Adipocyte (in vitro differentiated cells): ENCODE results near the gene FOCAD.
A peak's percentile ranks its signal among the peaks of the same experiment; 100 is the strongest.

Experiments used
- DNase-seq: peaks from one replicate; pipeline ENCODE4 v3.0.0-alpha.2; 2015; ENCODE audit warnings: low read depth
- H3K27me3 ChIP-seq: replicated peaks from 2 replicates; pipeline ENCODE4 v1.7.0; 2013; ENCODE audit warnings: mild to moderate bottlenecking, low read length, moderate library complexity; ENCODE audit not compliant: control insufficient read depth, insufficient read depth
- H3K36me3 ChIP-seq: 2 replicates; pipeline ENCODE4 v1.7.0; 2013; ENCODE audit warnings: low read length, mild to moderate bottlenecking, moderate library complexity; ENCODE audit not compliant: control insufficient read depth, insufficient read depth, severe bottlenecking
- H3K4me1 ChIP-seq: 2 replicates; pipeline ENCODE4 v1.7.0; 2013; ENCODE audit warnings: mild to moderate bottlenecking, low read length, moderate library complexity; ENCODE audit not compliant: control insufficient read depth, insufficient read depth
- H3K4me3 ChIP-seq: 2 replicates; pipeline ENCODE4 v1.7.0; 2013; ENCODE audit warnings: mild to moderate bottlenecking, low read length, moderate library complexity
- H3K9ac ChIP-seq: 2 replicates; pipeline ENCODE4 v1.7.0; 2013; ENCODE audit warnings: mild to moderate bottlenecking, low read length, moderate library complexity
- H3K9me3 ChIP-seq: 2 replicates; pipeline ENCODE4 v1.7.0; 2013; ENCODE audit warnings: mild to moderate bottlenecking, low read length, moderate library complexity; ENCODE audit not compliant: control insufficient read depth

The FOCAD gene

DNA sequence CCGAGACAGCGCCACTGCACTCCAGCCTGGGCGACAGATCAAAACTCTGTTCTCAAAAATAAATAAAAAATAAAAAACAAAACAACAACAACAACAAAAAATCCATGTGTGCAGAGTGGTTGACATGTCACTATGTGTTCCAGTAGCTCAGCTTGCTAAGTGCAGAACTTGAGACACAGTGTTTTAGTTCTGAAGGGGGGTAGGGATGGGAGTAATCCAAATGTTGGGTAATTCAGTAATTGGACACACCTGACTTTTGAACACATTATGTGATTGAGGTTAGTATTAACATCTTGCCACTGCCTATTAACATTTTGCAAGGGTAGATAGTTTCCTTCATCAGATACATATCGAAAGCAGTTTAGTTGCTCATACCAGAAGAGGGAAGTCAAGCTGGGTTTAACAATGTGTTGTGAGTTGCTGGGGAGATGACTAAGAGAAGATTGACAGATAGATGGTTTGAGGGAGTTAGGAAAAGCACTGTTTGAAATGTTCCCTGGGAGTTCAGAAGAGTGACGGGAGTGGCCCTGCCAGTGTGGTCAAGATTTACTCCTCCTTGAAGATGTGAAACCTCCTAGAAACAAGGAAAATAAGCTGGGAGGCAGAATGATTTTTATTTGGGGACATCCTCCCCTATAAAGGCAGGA lies 346.5 kb downstream of the FOCAD start:
- peak; percentile 72 for DNase-seq
- Histone ChIP-seq H3K36me3 (peaks cover 3% of the 10 kb centered on the region), H3K27me3 (no peaks in the 10 kb centered on the region), H3K9ac (peak overlapping the region; percentile 78), H3K9me3 (no peaks in the 10 kb centered on the region), H3K4me1 (peaks cover 11% of the 10 kb centered on the region), H3K4me3 (peak overlapping the region; percentile 81)

DNA sequence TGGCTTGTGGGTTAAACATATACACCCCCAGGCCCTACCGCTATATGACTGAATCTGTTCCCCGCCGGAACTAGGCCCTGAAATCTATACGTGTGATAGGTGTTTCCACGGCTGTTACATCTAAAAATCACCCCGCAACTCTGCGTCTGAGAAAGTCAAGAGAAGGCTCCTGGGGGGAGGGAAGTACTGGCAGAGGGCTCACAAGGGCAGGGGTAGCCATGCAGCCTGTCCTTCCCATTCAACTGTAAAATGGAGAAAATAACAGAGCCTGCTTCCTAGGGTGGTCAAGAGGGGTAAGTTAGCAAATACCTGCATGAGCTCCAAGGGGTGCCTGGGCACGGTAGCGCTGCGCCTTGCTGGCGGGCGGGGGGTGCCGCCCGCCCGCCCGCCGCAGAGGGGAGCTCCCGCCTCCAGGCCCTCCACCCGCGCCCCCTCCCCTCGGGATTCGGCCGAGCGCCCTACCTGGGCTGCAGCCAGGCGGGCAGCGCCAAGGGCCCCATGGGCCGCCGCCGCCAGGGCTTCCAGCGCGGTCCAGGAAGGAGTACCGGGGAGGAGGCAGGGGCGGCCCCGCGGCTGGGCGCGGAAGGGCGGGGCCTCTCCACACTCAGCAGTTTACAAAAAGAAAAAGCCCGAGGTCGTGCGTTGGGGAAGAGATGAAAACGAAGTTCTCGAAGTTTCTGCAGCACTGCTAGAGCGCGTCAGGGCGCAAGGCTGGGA lies 347.2 kb downstream of the FOCAD start, which contains the start of gene HACD4:
TSS of gene HACD4 (minus strand) at position 550 of the 717 bp plus-strand sequence. CDS start at position 500, 50 bp downstream.
- Histone ChIP-seq H3K36me3 (no peaks in the 10 kb centered on the region), H3K9me3 (no peaks in the 10 kb centered on the region), H3K4me1 (peaks cover 11% of the 10 kb centered on the region), H3K4me3 (peak within 1 kb of the TSS; percentile 81), H3K27me3 (no peaks in the 10 kb centered on the region), H3K9ac (peak within 1 kb of the TSS; percentile 78)
- DNase-seq, result peak; percentile 67

GRCh38 chr9:21031808-21032183 lies 347.7 kb downstream of the FOCAD start:
- H3K4me1 ChIP-seq, result peaks cover 11% of the 10 kb centered on the region
- H3K4me3 ChIP-seq, result peak overlapping the region; percentile 81
- H3K27me3 ChIP-seq, result no peaks in the 10 kb centered on the region
- H3K36me3 ChIP-seq, result no peaks in the 10 kb centered on the region
- H3K9ac ChIP-seq, result peak overlapping the region; percentile 78
- H3K9me3 ChIP-seq, result no peaks in the 10 kb centered on the region
- no peak for DNase-seq

DNA sequence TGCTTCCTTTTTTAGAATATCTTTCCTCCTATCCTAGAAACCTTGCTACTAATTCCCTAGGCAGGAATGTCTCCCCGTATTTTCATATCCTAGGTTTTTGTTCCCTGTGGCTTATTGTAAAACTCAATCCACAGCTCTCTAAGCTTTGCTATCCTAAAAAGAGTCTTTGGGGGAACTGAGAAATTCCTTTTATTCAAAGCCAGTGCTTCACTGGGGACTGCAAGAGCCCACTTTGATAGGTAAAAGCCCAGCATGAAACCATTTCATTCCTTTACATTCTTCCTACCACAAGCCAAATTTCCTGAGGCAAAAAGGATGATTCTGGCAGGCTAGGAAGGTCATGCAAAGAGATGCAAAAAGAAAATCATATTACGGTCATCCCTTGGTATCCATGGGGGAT lies 353.2 kb downstream of the FOCAD start:
- H3K27me3 ChIP-seq, result no peaks in the 10 kb centered on the region
- H3K4me3 ChIP-seq, result no peak overlapping the region
- no peaks in the 10 kb centered on the region for H3K4me1 ChIP-seq
- no peaks in the 10 kb centered on the region for H3K9me3 ChIP-seq
- H3K36me3 ChIP-seq, result no peaks in the 10 kb centered on the region
- H3K9ac ChIP-seq, result no peak overlapping the region
- DNase-seq, result no peak

- no peak overlapping the region for H3K4me3 ChIP-seq
- H3K27me3 ChIP-seq, result no peaks in the 10 kb centered on the region
Observed at GRCh38 chr9:21039302-21039701, 355.2 kb downstream of the FOCAD start.

DNA sequence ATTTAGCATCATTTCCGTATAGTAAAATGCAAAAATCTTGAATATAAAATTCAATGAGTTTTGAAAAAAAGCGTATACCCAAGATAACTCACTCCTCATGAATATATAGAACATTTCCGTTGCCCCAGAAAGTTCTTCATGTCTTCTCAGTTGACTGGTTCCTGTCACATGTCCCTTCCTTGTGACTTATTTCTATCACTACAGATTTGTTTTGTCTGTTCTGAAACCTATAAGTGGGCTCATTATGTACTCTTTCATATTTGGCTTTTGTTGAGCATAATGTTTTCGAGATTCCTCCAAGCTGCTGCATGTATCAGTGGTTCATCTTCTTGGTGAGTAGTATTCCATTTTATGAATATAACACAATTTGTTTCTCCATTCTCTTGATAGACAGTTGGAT lies 358.4 kb downstream of the FOCAD start:
- no peak for DNase-seq
- Histone ChIP-seq H3K36me3 (no peaks in the 10 kb centered on the region), H3K4me3 (no peak overlapping the region), H3K9me3 (no peaks in the 10 kb centered on the region), H3K27me3 (no peaks in the 10 kb centered on the region), H3K4me1 (no peaks in the 10 kb centered on the region), H3K9ac (no peak overlapping the region)

More at GRCh38 chr9:21039302-21039701, 355.2 kb downstream of the FOCAD start:
- Histone ChIP-seq H3K4me1 (no peaks in the 10 kb centered on the region), H3K9me3 (no peaks in the 10 kb centered on the region), H3K9ac (no peak overlapping the region), H3K36me3 (no peaks in the 10 kb centered on the region)
- DNase-seq, result no peak

GRCh38 chr9:21043841-21044240 lies 359.8 kb downstream of the FOCAD start:
- no peak overlapping the region for H3K4me3 ChIP-seq
- H3K9me3 ChIP-seq, result no peaks in the 10 kb centered on the region
- no peak for DNase-seq
- no peaks in the 10 kb centered on the region for H3K4me1 ChIP-seq
- H3K36me3 ChIP-seq, result no peaks in the 10 kb centered on the region
- H3K9ac ChIP-seq, result no peak overlapping the region
- no peaks in the 10 kb centered on the region for H3K27me3 ChIP-seq
